GM21360 (cell line): ENCODE results near the gene MCM6.
"Not testable (repeated sequence)": the region's sequence is repeated elsewhere in the genome, so short reads cannot be mapped to it uniquely, and the experiment has no call there.

Source experiments
- ATAC-seq: cut with Tn5 transposase; IDR thresholded peaks from one replicate; pipeline ENCODE4 v1.9.1; 2021; ENCODE audit warnings: mild to moderate bottlenecking, moderate library complexity; ENCODE audit not compliant: unreplicated experiment

Gene MCM6

GRCh38 chr2:135876066-135876711, at the start of gene MCM6:
Gene MCM6 (minus strand): TSS chr2:135876443. CDS start chr2:135876365, 78 bp downstream.
- ATAC-seq, result peak; percentile 82

GRCh38 chr2:135925571-135925970, 49.3 kb upstream of the MCM6 start:
- ATAC-seq, result no peak

DNA sequence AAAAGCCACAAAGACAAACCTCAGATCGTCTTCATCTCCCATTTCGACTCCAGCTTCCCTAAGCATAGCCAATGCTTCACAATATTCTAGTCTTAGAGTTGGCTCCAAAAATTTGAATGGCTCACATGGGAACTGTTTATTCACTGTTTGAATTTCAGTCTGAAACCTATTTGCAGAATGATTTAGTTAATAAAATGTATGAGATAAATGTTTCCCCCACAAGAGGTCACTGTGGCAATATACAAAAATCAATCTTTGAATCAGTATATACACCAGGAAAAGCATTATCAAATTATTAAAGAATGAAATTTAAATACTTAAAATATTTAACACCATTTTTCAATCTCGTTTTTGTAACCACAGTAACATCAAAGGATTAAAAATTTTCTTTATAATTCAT, 40.0 kb upstream of the MCM6 start:
- ATAC-seq, result no peak

GRCh38 chr2:135914485-135914884, 38.2 kb upstream of the MCM6 start:
- no peak for ATAC-seq

GRCh38 chr2:135913727-135914365, 37.6 kb upstream of the MCM6 start:
- no peak for ATAC-seq

GRCh38 chr2:135909976-135910375, 33.7 kb upstream of the MCM6 start:
- no peak for ATAC-seq

DNA sequence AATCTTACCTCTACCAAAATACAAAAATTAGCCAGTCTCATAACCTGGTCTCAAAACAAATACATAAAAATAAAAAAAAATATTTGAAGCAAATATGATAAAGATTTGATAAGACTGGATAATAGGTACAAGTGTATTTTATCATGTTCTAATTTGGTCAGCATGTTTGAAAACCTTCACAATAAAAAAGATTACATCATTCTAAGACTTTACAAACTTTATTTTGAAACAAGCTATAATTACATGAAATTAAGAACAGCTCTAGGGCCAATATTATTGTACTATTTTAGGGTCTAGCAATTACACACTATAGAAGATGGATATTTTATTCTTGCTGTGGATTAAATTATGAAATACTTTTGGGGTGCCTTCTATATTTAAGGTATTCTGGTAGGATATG, 29.4 kb upstream of the MCM6 start:
- no peak for ATAC-seq

- ATAC-seq, result no peak
Measured at GRCh38 chr2:135904341-135904989, 28.2 kb upstream of the MCM6 start.

DNA sequence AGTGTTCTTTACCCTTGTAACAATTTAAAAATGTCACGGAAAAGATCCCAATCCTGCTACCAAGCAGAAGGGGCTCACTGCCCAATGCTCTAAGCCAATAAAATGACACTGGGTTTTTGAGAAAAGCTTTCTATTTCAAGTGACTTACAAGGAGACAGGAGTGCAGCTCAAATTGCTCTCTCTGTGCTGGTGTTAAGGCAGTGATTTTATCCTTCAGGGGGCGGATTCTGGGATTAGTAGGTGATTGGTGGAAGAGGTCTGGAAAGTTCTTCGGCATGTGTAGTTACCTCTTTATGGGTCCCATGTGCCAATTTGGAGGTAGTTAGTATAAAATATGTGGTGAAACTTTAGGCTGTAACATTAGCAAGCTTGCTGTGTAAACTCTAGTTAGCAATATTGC, 27.4 kb upstream of the MCM6 start:
- no peak for ATAC-seq

DNA sequence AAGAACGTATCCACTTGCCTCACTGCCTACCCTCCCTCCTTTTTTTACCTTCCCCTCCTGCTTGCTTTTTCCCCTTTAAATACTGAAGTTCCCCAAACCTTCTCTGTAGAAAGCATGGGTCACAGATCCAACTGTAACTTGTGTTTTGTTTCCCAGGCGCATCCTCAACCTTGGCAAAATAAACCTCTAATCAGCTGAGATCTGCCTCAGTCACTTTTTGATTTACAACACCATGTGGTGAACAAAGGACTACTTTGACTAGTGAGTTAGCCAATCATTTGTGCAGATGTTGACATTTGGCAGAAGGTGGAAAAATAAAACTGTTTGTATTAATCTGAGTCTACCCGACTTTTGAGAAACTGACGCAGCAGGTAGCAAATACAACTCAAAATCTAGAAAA, 23.3 kb upstream of the MCM6 start:
- ATAC-seq, result no peak

GRCh38 chr2:135898234-135898786, 22.1 kb upstream of the MCM6 start:
- no peak for ATAC-seq

- no peak for ATAC-seq
Measured at GRCh38 chr2:135894930-135895329, 18.7 kb upstream of the MCM6 start.

- ATAC-seq, result no peak
Measured at GRCh38 chr2:135893374-135893794, 17.1 kb upstream of the MCM6 start.

- ATAC-seq, result no peak
Measured at GRCh38 chr2:135890835-135891234, 14.6 kb upstream of the MCM6 start.

DNA sequence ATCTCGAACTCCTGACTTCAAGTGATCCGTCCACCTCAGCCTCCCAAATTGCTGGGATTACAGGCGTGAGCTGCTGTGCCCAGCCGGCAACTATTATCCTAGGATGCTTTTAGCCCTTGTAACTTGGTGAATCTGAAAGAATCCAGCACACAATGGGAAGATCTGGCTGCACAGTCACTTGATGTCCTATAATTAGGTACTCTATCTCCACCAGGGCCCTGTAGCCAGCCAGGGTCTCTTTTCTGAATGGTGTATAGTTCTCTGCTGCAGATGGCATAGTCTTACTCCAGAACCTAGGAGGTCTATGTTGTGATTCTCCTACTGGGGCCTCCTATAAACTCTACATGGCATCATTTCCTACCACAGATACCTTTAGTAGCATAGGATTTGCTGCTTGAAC, 13.9 kb upstream of the MCM6 start:
- ATAC-seq, result no peak

DNA sequence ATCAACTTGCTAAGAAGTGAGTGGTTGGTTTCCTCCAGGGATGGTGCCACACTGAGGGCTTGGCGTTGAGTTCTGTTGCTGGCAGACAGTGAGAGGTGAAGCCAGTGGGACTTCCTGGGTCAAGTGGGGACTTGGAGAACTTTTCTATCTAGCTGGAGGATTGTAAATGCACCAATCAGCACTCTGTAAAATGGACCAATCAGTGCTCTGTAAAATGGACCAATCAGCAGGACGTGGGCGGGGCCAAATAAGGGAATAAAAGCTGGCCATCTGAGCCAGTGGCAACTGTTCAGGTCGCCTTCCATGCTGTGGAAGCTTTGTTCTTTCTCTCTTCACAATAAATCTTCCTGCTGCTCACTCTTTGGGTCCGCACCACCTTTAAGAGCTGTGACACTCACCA, 12.3 kb upstream of the MCM6 start:
- ATAC-seq, result not testable (repeated sequence)

- no peak for ATAC-seq
Measured at GRCh38 chr2:135885709-135886108, 9.5 kb upstream of the MCM6 start.

GRCh38 chr2:135882415-135882814, 6.2 kb upstream of the MCM6 start:
- no peak for ATAC-seq

DNA sequence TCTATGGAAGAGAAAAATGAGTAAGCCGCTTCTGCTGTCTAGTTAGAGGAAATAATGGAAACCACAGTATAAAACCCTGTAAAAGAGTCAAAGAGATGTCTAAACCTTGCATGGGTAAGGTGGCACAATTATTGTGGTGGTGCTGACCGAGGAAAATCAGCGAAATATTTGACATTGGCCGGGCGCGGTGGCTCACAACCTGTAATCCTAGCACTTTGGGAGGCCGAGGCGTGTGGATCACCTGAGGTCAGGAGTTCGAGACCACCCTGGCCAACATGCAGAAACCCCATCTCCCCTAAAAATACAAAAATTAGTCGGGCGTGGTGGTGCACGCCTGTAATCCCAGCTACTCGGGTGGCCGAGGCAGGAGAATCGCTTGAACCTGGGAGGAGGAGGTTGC, 527 bp upstream of the MCM6 start:
- not testable (repeated sequence) for ATAC-seq

DNA sequence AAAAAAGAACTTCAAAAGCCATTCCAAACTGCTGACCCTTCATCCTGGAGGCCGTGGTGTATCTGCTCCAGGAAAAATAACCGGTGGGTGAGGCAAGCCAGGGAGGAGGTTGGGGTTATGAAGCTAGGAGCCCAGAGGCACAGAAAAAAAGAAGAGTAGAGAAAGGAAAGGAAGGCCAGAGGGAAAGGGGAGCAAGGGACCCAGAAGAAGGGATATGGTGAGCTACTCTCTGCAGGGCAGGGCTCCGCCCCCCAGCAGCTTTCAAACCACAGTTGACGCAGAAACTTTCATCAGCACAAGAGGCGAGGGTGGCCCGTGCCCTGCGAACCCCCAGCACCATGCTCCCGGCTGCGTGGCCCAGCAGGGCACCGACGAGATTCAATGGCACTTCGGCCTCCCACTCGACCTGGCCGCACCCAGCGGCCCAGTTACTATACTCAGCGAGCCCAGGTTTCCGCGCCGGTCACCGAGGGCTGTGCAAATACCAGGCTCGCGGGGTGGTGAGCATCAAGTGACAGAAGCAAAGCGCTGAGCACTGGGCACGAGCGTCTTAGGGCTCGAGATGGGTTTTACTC, 665 bp downstream of the MCM6 start:
- peak; percentile 68 for ATAC-seq

- no peak for ATAC-seq
Measured at GRCh38 chr2:135874777-135875365, 1.4 kb downstream of the MCM6 start.
